ENCODE data around the gene HMG20B.

GRCh38 chr19:3593156-3593555 lies 20.4 kb downstream of the HMG20B start:
- no peak for TF ChIP-seq REST (IDR thresholded peaks at IDR 0.05; ENCODE audit: low read depth)
- TF ChIP-seq RAD21 (IDR thresholded peaks at IDR 0.05; ENCODE audit: low read depth), result no peak
- TF ChIP-seq MAX (IDR thresholded peaks at IDR 0.05), result no peak
- TF ChIP-seq EGR1 (IDR thresholded peaks at IDR 0.05), result no peak
- no peak for TF ChIP-seq TAF1 (IDR thresholded peaks at IDR 0.05; ENCODE audit: low read depth)
- TF ChIP-seq NFIC (IDR thresholded peaks at IDR 0.05), result no peak
- no peak for TF ChIP-seq EP300 (IDR thresholded peaks at IDR 0.05; ENCODE audit: borderline replicate concordance)
